OCI-LY1 (cell line): ENCODE results near the gene PCDHGB6.
A peak's percentile ranks its signal among the peaks of the same experiment; 100 is the strongest.
"Not testable (repeated sequence)": the region's sequence is repeated elsewhere in the genome, so short reads cannot be mapped to it uniquely, and the experiment has no call there.

Experiments used
- H2AFZ ChIP-seq: fragments of 200-600 bp; sonication (generic), shearing (Covaris generic); 2 replicates; pipeline ENCODE4 v1.6.0; 2014; ENCODE audit warnings: antibody characterized with exemption, mild to moderate bottlenecking, low read length
- H3F3A ChIP-seq: fragments of 200-600 bp; sonication (generic), shearing (Covaris generic); 2 replicates; pipeline ENCODE4 v1.6.0; 2014; ENCODE audit warnings: mild to moderate bottlenecking, antibody characterized with exemption, low read length, moderate library complexity; ENCODE audit not compliant: insufficient read depth
- H3K27ac ChIP-seq: fragments of 200-600 bp; sonication (generic); 2 replicates; pipeline ENCODE4 v1.5.1; 2014; ENCODE audit warnings: low read length, mixed run types, mild to moderate bottlenecking, low read depth; ENCODE audit not compliant: poor library complexity, severe bottlenecking
- H3K27me3 ChIP-seq: fragments of 200-600 bp; sonication (generic); 2 replicates; pipeline ENCODE4 v1.6.0; 2014; ENCODE audit warnings: antibody characterized with exemption, mild to moderate bottlenecking, low read length, moderate library complexity; ENCODE audit not compliant: insufficient read depth
- H3K36me3 ChIP-seq: fragments of 200-600 bp; sonication (generic); 2 replicates; pipeline ENCODE4 v1.6.1; 2014; ENCODE audit warnings: mild to moderate bottlenecking, antibody characterized with exemption, low read length, moderate library complexity, mixed read lengths; ENCODE audit not compliant: insufficient read depth
- H3K4me1 ChIP-seq: fragments of 200-600 bp; sonication (generic); 2 replicates; pipeline ENCODE4 v1.5.1; 2014; ENCODE audit warnings: mild to moderate bottlenecking, low read length, moderate library complexity; ENCODE audit not compliant: insufficient read depth, severe bottlenecking
- H3K4me2 ChIP-seq: fragments of 200-600 bp; sonication (generic), shearing (Covaris generic); 2 replicates; pipeline ENCODE4 v1.6.1; 2014; ENCODE audit warnings: low read length
- H3K4me3 ChIP-seq: fragments of 200-600 bp; sonication (generic); 2 replicates; pipeline ENCODE4 v1.5.1; 2014; ENCODE audit warnings: low read length, low read depth, mild to moderate bottlenecking, mixed read lengths; ENCODE audit not compliant: poor library complexity, severe bottlenecking
- H3K79me2 ChIP-seq: fragments of 200-600 bp; shearing (Covaris generic); 2 replicates; pipeline ENCODE4 v1.6.1; 2016; ENCODE audit warnings: mixed run types, low read length, mixed read lengths; ENCODE audit not compliant: insufficient read depth
- H3K9ac ChIP-seq: fragments of 200-600 bp; sonication (generic), shearing (Covaris generic); 2 replicates; pipeline ENCODE4 v1.6.1; 2014; ENCODE audit warnings: mild to moderate bottlenecking, low read length, mixed read lengths
- H3K9me2 ChIP-seq: fragments of 200-600 bp; sonication (generic), shearing (Covaris generic); 2 replicates; pipeline ENCODE4 v1.6.1; 2014; ENCODE audit warnings: low read depth, mild to moderate bottlenecking, low read length, mixed read lengths
- H3K9me3 ChIP-seq: fragments of 200-600 bp; shearing (Covaris generic); 2 replicates; pipeline ENCODE4 v1.6.1; 2014; ENCODE audit warnings: low read length, mixed read lengths
- H4K20me1 ChIP-seq: fragments of 200-600 bp; sonication (generic), shearing (Covaris generic); 2 replicates; pipeline ENCODE4 v1.6.0; 2016; ENCODE audit warnings: mild to moderate bottlenecking, low read length; ENCODE audit not compliant: insufficient read depth
- CTCF ChIP-seq: fragments of 200-600 bp; sonication (generic), shearing (Covaris generic); IDR thresholded peaks from 2 replicates; pipeline ENCODE4 v1.5.1; 2017; ENCODE audit warnings: mild to moderate bottlenecking, antibody characterized with exemption, low read length, moderate library complexity, mixed read lengths
- EZH2 ChIP-seq: fragments of 200-600 bp; sonication (generic), shearing (Covaris generic); IDR thresholded peaks from 2 replicates; pipeline ENCODE4 v1.8.0; 2017; ENCODE audit warnings: borderline replicate concordance, mixed run types, mild to moderate bottlenecking, antibody characterized with exemption, low read length, moderate library complexity, mixed read lengths

The PCDHGB6 gene

GRCh38 chr5:141431286-141431685, 23.5 kb downstream of the PCDHGB6 start:
- no peaks in the 10 kb centered on the region for H3K9me2 ChIP-seq
- H3K4me3 ChIP-seq: peak overlapping the region; percentile 74
- peak overlapping the region; percentile 90 for H3K4me2 ChIP-seq
- H2AFZ ChIP-seq: no peak overlapping the region
- peaks cover 6% of the 10 kb centered on the region for H3K4me1 ChIP-seq
- H3K79me2 ChIP-seq: no peaks in the 10 kb centered on the region
- TF ChIP-seq EZH2 (no peak), CTCF (no peak)
- peak overlapping the region; percentile 68; the same call in 1 of the 2 replicates for H3K9ac ChIP-seq
- no peaks in the 10 kb centered on the region for H3K27me3 ChIP-seq
- H4K20me1 ChIP-seq: no peaks in the 10 kb centered on the region
- peaks cover 6% of the 10 kb centered on the region; the same call in 1 of the 2 replicates for H3K9me3 ChIP-seq
- no peaks in the 10 kb centered on the region for H3F3A ChIP-seq
- H3K27ac ChIP-seq: no peak overlapping the region
- no peaks in the 10 kb centered on the region for H3K36me3 ChIP-seq

DNA sequence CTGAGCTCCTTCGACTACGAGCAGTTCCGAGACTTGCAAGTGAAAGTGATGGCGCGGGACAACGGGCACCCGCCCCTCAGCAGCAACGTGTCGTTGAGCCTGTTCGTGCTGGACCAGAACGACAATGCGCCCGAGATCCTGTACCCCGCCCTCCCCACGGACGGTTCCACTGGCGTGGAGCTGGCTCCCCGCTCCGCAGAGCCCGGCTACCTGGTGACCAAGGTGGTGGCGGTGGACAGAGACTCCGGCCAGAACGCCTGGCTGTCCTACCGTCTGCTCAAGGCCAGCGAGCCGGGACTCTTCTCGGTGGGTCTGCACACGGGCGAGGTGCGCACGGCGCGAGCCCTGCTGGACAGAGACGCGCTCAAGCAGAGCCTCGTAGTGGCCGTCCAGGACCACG, 24.5 kb downstream of the PCDHGB6 start:
- not testable (repeated sequence) for H4K20me1 ChIP-seq, H3K9ac ChIP-seq, H3K4me2 ChIP-seq, H3K27me3 ChIP-seq, H3F3A ChIP-seq, H3K9me3 ChIP-seq, H3K27ac ChIP-seq, H2AFZ ChIP-seq, H3K9me2 ChIP-seq, H3K4me1 ChIP-seq, H3K36me3 ChIP-seq, H3K4me3 ChIP-seq, H3K79me2 ChIP-seq

- not testable (repeated sequence) for H3K27ac ChIP-seq, H2AFZ ChIP-seq, H3K9ac ChIP-seq, H3K79me2 ChIP-seq, H3K9me3 ChIP-seq, H3K9me2 ChIP-seq, H3K4me1 ChIP-seq, H3K4me3 ChIP-seq, H3K4me2 ChIP-seq, H3K27me3 ChIP-seq, H3F3A ChIP-seq, H3K36me3 ChIP-seq, H4K20me1 ChIP-seq
Measured at GRCh38 chr5:141432726-141433125, 24.9 kb downstream of the PCDHGB6 start.

DNA sequence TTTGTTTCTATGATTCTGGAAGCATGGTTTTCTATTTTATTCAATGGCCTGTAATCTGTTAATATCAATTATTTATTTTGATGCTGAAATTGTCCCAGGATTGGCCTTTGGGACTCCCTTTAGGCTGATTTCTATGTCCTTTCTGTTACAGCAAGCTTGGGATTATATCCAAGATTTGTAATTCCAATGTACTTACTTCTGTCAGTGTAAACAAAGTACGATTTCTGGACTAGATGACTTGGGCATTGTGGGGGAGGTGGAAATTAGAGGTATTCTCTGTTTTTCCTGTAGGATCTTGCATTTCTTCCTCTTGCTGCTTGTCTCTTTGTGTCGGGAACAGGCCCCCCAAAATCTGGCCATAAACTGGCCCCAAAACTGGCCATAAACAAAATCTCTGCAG, 26.2 kb downstream of the PCDHGB6 start:
- H3K27me3 ChIP-seq: no peaks in the 10 kb centered on the region
- H4K20me1 ChIP-seq: no peaks in the 10 kb centered on the region
- H3K36me3 ChIP-seq: no peaks in the 10 kb centered on the region
- no peaks in the 10 kb centered on the region for H3K9me2 ChIP-seq
- H3K9me3 ChIP-seq: peaks cover 8% of the 10 kb centered on the region; the same call in 1 of the 2 replicates
- H3K4me1 ChIP-seq: peaks cover 6% of the 10 kb centered on the region
- H3K4me2 ChIP-seq: no peak overlapping the region
- no peaks in the 10 kb centered on the region for H3K79me2 ChIP-seq
- H3K9ac ChIP-seq: no peak overlapping the region
- no peak for TF ChIP-seq CTCF
- no peak for TF ChIP-seq EZH2
- no peaks in the 10 kb centered on the region for H3F3A ChIP-seq
- H3K27ac ChIP-seq: no peak overlapping the region
- no peak overlapping the region for H2AFZ ChIP-seq
- H3K4me3 ChIP-seq: no peak overlapping the region
